Measurements from ENCODE around the gene ITGAL.
A peak's percentile ranks its signal among the peaks of the same experiment; 100 is the strongest.
"Not testable (repeated sequence)": the region's sequence is repeated elsewhere in the genome, so short reads cannot be mapped to it uniquely, and the experiment has no call there.

Gene ITGAL

DNA sequence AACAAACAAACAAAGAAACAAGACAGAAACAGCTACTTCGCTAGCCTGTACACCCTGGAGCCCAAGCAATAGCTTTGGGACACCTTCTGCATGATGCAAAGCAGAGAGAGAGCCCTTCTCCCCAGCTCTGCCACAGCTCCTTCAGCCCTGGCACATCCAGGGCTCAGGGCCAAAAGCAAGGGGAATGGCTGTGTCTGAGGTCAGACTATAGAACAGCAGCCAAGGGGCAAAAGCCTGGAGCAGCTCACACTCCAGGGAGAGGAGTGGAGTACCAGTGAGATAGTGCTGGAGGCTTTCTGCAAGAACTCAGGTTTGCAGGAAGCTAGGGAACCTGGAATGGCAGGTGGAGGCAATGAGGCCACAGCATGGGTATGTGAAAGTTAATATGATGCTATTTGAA is 15.3 kb upstream of the ITGAL start:
- DNase-seq (ENCODE audit: extremely low spot score, insufficient read length, low read depth) (no peak), FAIRE-seq (no peak)

DNA sequence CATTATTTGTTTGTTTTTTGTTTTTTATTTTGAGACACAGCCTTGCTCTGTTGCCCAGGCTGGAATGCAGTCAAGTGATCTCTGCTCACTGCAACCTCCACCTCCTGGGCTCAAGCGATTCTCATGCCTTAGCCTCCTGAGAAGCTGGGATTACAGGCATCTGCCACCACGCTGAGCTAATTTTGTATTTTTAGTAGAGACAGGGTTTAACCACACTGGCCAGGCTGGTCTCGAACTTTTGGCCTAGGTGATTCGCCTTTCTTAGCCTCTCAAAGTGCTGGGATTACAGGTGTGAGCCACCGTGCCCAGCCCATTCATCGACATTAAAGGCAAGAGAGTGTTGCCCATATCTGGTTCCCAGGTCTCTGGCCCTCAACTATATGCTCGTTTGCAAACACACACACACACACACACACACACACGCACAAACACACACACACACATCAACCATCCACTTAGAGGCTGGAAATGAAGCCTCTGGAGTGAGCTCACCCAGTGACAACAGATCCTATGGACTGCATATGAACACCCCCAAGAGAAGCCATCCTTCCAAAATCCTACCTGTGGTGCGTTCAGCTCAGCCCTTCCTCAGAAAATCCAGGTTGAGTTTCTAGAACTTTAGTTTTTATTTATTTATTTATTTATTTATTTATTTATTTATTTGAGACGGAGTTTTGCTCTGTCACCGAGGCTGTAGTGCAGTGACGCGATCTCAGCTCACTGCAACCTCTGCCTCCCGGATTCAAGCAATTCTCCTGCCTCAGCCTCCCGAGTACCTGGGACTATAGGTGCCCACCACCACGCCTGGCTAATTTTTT is 14.6 kb upstream of the ITGAL start:
- DNase-seq (ENCODE audit: extremely low spot score, insufficient read length, low read depth) (no peak), FAIRE-seq (peak; percentile 62)

DNA sequence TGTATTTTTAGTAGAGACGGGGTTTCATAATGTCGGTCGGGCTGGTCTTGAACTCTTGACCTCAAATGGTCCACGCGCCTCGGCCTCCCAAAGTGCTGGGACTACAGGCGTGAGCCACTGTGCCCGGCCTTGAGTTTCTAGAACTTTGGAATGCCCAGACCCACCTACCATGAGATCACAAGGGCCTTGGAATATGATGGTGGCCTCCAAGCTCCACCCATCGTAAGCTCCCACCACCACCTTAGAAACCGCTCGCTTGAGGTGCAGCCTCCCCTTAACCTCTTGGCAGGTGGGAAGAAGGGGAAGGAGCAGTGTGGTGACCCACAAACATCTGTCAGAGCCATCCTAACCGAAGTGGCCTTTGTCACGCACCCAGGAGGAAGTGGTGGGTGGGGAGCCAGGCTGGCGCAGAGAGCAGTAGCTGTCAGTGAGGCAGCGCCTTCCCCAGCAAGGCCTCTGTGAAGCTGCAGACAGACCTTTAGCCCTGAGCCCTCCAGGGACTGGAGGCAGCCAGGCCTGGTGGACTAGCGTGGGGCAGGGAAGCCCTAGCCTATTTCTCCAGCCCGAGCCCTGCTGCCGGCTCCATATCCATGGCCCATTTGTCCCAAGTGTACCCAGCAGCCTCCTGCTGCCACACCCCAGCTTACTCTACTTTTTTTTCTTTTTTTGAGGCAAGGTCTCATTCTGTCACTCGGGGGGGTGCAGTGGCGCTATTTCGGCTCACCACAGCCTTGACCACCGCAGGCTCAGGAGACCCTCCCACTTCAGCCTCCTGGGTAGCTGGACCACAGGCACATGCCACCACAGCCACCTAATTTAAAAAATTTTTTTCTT is 13.8 kb upstream of the ITGAL start:
- FAIRE-seq (peak; percentile 100), DNase-seq (ENCODE audit: extremely low spot score, insufficient read length, low read depth) (no peak)

DNA sequence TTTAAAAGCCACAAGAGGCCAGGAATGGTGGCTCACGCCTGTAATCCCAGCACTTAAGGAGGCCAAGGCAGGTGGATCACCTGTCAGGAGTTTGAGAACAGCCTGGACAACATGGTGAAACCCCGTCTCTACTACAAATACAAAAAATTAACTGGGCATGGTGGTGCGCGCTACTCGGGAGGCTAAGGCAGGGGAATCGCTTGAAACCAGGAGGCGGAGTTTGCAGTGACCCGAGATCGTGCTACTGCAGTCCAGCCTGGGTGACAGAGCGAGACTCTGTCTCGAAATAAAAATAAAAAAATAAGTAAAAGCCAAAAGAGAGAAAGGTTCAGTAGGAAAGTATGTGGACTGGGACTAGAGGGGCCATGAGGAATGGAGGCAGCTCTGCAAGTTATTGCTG is 13.1 kb upstream of the ITGAL start:
- FAIRE-seq = no peak
- DNase-seq (ENCODE audit: extremely low spot score, insufficient read length, low read depth) = no peak

DNA sequence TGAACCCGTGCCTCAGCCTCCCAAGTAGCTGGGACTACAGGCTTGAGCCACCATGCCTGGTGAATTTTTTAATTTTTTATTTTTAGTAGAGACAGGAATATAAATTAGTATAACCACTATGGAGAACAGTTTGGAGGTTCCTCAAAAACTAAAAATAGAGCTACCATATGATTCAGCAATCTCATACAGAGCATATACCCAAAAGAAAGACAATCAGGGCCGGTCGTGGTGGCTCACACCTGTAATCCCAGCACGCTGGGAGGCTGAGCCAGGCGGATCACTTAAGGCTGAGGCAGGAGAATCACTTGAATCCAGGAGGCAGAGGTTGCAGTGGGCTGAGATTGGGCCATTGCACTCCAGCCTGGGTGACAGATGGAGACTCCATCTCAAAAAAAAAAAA is 11.1 kb upstream of the ITGAL start:
- FAIRE-seq; DNase-seq (ENCODE audit: extremely low spot score, insufficient read length, low read depth): not testable (repeated sequence)

DNA sequence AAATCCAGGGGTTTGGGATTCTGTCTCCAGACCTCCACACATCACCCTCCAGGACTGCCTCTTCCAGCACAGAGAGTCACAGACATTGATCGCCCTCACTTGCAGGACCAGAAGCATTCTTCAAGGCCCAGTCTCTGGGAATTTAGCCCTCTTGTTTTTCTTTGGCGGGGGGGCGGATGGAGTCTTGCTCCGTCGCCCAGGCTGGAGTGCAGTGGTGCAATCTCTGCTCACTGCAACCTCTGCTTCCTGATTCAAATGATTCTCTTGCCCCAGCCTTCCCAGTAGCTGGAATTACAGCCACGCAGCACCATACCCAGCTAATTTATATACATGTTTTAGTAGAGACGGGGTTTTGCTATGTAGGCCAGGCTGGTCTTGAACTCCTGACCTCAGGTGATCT is 8.5 kb upstream of the ITGAL start:
- no peak for DNase-seq (ENCODE audit: extremely low spot score, insufficient read length, low read depth)
- no peak for FAIRE-seq

DNA sequence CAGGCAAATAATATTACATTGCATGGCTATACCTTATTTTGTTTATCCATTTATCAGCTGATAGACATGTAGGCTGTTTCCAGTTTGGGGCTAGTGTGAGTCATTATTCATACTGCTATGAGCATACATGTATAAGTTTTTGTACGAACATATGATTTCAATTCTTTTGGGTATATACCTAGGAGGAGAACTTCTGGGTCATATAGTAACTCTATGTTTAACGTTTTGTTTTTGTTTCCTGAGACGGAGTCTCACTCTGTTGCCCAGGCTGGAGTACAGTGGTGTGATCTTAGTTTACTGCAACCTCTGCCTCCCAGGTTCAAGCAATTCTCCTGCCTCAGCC is 2.4 kb upstream of the ITGAL start:
- no peak for DNase-seq (ENCODE audit: extremely low spot score, insufficient read length, low read depth)
- no peak for FAIRE-seq

DNA sequence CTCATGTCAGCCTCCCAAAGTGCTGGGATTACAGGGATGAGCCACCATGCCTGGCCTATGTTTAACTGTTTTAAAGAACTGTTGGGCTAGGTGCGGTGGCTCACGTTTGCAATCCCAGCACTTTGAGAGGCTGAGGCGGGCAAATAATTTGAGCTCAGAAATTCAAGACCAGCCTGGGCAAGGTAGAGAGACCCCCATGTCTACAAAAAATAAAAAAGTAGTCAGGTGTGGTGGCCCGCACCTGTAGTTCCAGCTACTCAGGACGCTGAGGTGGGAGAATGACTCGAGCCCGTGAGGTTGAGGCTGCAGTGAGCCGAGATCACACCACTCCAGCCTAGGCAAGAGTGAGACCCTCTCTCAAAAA is 1.9 kb upstream of the ITGAL start:
- DNase-seq (ENCODE audit: extremely low spot score, insufficient read length, low read depth) (no peak), FAIRE-seq (no peak)

DNA sequence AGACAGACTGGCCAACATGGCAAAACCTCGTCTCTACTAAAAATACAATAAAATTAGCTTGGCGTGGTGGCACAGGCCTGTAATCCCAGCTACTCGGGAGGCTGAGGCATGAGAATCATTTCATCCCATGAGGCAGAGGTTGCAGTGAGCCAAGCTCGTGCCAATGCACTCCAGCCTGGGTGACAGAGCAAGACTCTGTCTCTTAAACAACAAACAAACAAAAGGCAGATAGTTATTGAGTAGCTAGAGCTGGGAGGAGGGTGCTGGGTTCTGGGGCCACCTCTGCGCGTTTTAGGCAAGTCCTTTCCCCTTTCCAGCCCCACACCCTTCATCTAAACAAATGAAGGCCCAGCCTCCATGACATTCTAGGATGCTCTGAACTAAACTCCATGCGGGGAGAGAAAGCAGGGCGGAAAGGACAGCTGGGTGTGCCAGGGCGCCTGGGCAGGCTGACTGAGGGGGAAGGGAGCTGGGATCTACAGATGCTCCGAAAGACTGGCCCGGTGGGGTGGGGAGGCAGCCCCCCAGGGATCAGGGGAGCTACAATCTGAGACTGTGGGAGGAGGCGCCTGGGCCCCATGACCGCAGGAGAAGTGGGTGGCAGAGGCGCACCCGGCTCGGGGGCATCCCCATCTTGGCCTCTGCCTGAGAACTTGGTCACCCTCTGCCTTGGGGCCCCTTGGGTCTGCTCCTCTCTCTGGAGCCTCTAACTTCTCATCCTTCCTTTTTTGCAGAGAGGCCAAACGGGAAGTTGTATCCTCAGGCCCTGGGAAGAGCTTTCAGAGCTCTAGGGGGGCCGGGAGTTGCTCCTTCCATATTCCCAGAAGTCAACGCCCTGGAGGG is 910 bp downstream of the ITGAL start:
- DNase-seq (ENCODE audit: extremely low spot score, insufficient read length, low read depth) = no peak
- peak; percentile 84 for FAIRE-seq

DNA sequence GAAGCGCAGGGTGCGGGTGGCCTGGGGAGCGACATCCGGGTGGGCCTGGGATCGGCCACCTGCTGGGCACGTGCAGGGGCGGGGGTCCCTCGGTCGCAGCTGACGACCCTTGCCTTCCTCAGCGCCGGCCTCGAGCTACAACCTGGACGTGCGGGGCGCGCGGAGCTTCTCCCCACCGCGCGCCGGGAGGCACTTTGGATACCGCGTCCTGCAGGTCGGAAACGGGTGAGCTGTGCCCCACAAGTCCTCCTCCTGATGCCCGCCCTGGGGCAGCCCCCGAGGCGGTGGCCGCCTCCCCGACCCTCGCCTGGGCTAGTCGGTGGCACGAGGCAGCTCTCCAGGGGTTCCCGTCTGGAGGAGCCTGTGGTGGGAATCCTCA is 1.5 kb downstream of the ITGAL start:
- DNase-seq (ENCODE audit: extremely low spot score, insufficient read length, low read depth) = no peak

DNA sequence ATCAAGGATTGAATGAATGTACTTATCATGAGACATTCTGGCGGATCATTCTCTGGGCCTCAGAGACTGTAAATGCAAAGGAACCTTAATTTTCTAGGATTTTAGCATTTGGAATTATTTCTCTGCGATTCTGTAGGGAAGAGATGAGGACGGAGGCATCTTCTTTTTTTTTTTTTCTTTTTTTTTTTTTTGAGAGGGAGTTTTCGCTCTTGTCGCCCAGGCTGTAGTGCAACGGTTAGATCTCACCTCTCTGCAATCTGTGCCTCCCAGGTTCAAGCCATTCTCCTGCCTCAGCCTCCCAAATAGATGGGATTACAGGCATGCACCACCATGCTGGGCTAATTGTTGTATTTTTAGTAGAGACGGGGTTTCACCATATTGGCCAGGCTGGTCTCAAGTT is 2.1 kb downstream of the ITGAL start:
- DNase-seq (ENCODE audit: extremely low spot score, insufficient read length, low read depth) = no peak
- no peak for FAIRE-seq

More for the DNA sequence above, 1.5 kb downstream of the ITGAL start:
- FAIRE-seq = no peak

DNA sequence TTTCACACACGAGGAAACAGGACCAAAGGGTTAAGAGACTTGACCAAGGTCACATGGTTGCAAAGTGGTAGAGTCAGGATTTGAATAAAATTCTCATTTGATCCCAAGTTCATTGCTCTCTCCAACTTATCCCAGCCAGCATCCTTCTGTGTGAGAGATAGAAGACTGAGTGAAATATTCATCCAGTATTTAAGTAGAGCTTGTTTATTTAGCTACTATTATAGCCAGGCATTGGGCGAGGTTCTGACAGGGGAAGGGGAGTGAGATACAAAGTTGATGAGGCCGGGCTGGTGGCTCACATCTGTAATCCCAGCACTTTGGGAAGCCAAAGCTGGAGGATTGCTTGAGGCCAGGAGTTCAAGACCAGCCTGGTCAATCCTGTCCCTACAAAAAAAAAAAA is 4.4 kb downstream of the ITGAL start:
- FAIRE-seq = no peak

DNA sequence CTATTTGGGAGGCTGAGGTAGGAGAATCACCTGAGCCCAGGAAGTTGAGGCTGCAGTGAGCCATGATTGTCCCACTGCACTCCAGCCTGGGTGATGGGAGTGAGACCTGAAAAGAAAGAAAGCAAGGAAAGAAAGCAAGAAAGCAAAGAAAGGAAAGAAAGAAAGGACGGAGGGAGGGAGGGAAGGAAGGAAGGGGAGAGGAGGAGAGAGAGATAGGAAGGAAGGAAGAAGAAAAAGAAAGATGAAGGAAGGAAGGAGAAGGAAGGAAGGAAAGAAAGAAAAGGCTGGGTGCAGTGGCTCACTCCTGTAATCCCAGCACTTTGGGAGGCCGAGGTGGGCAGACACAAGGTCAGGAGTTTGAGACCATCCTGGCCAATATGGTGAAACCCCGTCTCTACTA is 5.2 kb downstream of the ITGAL start:
- not testable (repeated sequence) for FAIRE-seq; DNase-seq (ENCODE audit: extremely low spot score, insufficient read length, low read depth)

More for the DNA sequence above, 4.4 kb downstream of the ITGAL start:
- no peak for DNase-seq (ENCODE audit: extremely low spot score, insufficient read length, low read depth)

DNA sequence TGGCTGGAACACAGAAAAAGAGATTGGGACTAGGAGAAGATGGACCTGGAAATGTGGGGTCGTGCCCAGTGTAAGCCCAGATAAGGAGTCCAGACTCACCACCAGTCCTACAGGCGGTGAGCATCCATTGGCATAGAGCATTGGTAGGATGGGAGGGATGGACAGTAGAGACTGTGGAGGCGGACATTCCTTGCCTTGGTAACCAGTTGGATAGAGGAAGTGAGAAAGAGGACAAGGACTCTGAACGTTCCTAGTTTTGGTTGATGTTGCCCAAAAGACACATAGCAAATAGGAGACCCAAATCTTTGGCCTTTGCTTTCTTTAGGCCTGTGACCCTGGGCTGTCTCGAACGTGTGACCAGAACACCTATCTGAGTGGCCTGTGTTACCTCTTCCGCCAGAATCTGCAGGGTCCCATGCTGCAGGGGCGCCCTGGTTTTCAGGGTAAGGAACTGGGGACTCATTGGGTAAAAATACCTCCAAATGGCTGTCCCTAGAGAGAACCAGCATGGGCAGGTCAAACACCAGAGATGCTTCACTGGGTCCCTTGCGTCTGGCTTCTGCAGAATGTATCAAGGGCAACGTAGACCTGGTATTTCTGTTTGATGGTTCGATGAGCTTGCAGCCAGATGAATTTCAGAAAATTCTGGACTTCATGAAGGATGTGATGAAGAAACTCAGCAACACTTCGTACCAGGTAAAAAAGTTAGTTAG is 6.4 kb downstream of the ITGAL start:
- DNase-seq (ENCODE audit: extremely low spot score, insufficient read length, low read depth) = no peak
- no peak for FAIRE-seq

DNA sequence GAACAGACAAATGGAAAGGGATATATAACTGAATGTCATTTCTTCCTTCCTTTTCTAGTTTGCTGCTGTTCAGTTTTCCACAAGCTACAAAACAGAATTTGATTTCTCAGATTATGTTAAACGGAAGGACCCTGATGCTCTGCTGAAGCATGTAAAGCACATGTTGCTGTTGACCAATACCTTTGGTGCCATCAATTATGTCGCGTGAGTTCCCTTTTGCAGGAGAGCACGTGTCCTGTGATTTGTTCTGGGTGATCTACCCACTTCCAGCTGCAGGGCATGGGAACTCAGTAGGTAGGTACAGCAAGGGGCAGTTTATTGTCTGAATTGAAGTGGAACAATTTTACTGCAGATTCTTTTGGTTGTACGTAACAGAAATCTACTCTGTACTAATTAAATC is 8.8 kb downstream of the ITGAL start:
- FAIRE-seq (no peak), DNase-seq (ENCODE audit: extremely low spot score, insufficient read length, low read depth) (no peak)

DNA sequence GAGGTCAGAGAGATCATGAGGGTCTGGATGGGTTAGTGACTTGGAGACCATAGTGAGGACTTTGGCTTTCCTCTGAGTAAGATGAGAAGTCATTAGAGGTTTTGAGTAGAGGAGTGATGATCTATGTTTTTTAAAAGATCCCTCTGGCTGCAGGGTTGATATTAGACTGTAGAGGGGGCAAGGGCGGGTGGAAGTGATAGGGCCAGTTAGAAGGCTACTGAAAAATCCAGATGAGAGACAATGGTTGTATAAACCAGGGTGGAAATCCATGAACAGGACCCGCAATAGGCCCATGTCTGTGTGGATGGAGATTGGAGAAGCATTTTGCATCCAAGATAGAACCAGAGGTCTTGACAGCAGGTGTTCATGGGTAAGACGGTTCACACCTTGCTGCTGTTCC is 9.8 kb downstream of the ITGAL start:
- DNase-seq (ENCODE audit: extremely low spot score, insufficient read length, low read depth) = no peak
- FAIRE-seq = peak; percentile 9

DNA sequence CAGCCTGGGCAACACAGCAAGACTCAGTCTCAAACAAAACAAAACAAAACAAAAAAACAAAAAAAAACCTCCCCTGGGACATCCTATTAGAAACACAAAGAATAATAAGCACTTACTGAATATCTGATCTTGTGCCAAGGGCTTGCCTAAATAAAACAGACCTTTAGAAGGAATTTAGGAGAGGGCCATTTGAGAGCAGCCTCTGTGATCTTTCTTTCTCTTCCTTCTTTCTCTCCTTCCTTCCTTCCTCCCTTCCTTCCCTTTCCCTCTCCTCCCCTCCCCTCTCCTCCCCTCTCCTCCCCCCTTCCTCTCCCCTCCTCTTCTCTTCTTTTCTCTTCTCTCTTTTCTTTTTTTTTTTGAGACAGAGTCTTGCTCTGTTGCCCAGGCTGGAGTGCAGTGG is 12.3 kb downstream of the ITGAL start:
- no peak for FAIRE-seq
- no peak for DNase-seq (ENCODE audit: extremely low spot score, insufficient read length, low read depth)

DNA sequence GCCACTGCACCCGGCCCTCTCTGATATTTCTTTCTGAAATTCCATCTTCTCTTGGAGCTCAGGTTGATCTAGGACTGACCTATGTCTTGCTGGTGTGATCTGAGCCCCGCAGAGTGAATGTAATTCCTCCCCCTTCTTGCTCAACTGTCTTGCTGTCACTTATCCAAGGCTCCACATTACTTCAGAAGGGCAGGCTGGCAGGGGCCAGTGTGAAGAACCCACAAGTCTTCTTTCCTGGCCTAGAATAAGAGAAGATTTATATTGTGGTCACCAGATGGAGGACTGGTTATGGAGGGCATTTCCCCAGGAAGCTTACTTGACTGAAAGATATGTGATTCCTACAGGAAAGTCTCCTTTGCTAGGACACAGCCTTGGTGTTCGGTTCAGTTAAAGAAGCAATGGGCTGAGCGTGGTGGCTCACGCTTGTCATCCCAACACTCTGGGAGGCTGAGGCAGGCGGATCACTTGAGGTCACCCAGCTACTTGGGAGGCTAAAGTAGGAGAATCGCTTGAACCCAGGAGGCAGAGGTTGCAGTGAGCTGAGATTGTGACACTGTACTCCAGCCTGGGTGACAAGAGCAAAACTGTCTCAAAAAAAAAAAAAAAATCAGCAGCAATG is 13.4 kb downstream of the ITGAL start:
- DNase-seq (ENCODE audit: extremely low spot score, insufficient read length, low read depth) = no peak
- FAIRE-seq = no peak

DNA sequence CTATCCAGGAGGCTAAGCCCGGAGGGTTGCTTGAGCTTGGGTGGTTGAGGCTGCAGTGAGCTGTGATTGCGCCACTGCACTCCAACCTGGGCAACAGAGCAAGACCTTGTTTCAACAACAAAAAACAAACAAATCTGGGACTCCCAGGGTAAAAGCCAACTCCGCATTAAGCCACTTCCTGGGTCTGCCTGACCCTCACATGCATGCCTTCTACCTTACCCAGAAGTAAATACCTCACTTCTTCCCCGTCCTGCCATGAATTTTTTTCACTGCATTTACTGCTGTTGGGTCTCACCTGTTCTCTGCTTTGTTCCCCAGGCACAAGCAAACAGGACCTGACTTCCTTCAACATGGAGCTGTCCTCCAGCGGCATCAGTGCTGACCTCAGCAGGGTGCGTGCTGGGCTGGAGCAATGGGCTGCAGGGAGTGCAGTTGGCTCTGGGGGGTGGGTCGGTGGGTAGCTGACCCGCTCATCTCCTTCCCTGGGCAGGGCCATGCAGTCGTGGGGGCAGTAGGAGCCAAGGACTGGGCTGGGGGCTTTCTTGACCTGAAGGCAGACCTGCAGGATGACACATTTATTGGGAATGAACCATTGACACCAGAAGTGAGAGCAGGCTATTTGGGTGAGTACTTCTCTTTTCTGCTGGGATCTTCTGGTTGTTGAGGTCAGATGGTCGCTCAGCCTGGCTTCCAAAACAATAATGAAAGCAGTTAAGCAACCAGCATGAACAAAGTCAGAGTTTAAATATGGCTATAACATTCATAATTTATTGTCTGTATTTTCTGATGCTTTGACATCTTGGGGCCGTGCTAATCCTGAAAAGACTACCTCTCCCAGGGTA is 16.4 kb downstream of the ITGAL start:
- FAIRE-seq (no peak), DNase-seq (ENCODE audit: extremely low spot score, insufficient read length, low read depth) (no peak)
